ENCODE results near the gene MAML1. TPM values are rescaled to one million over a fixed set of nuclear protein-coding genes. Genes with fewer than 3 reads are reported as not detected.
"Not testable (repeated sequence)": the region's sequence is repeated elsewhere in the genome, so short reads cannot be mapped to it uniquely, and the experiment has no call there.

Gene MAML1
- total and polyA plus RNA-seq, 4 experiments from 2014 or later: 1.5 to 56.5 (median 31.7) TPM

DNA sequence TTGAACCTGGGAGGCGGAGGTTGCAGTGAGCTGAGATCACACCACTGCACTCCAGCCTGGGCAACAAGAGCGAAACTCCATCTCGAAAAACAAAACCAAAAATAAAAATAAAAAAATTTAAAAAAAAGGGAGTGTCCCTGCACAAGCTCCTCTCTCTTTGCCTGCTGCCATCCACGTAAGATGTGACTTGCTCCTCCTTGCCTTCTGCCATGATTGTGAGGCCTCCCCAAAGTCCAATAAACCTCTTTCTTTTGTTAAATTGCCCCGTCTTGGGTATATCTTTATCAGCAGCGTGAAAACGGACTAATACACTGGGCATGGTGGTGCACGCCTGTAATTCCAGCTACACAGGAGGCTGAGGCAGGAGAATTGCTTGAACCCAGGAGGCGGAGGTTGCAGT is 56.7 kb downstream of the MAML1 start:
- H3K4me1 Mint-ChIP-seq: peaks cover 10 to 24% (median 16%) of the 10 kb centered on the region in 4 donors
- H3K36me3 Mint-ChIP-seq; H3K27me3 Mint-ChIP-seq; H3K9me3 ChIP-seq (ENCODE audit: control insufficient read depth in 1 of 2, low read length in 2 of 2); H3K36me3 ChIP-seq (ENCODE audit: insufficient read depth, low read length); H3K4me3 Mint-ChIP-seq; H3K27me3 ChIP-seq (ENCODE audit: insufficient read depth, low read length); H3K4me3 ChIP-seq (ENCODE audit: low read length in 2 of 2); DNase-seq; intact Hi-C loops (cut with micrococcal nuclease); H3K9me3 Mint-ChIP-seq; H3K27ac ChIP-seq (ENCODE audit: low read depth, low read length): not testable (repeated sequence)
- POLR2A ChIA-PET (ENCODE audit: partially characterized antibody): interaction anchor here (0.6 kb wide), 1 partner anchor 48 kb away, joined by 3 read pairs; no protein-coding TSS in a partner anchor
- CTCF ChIA-PET (ENCODE audit: partially characterized antibody): interaction anchor here (1.0 kb wide), 1 partner anchor 26 kb away, joined by 3 read pairs; no protein-coding TSS in a partner anchor
- peak overlapping the region in 2 of 7 donors; percentile 6 to 73 for H3K27ac Mint-ChIP-seq
- peaks cover 13% of the 10 kb centered on the region for H3K4me1 ChIP-seq (ENCODE audit: insufficient read depth, low read length)

DNA sequence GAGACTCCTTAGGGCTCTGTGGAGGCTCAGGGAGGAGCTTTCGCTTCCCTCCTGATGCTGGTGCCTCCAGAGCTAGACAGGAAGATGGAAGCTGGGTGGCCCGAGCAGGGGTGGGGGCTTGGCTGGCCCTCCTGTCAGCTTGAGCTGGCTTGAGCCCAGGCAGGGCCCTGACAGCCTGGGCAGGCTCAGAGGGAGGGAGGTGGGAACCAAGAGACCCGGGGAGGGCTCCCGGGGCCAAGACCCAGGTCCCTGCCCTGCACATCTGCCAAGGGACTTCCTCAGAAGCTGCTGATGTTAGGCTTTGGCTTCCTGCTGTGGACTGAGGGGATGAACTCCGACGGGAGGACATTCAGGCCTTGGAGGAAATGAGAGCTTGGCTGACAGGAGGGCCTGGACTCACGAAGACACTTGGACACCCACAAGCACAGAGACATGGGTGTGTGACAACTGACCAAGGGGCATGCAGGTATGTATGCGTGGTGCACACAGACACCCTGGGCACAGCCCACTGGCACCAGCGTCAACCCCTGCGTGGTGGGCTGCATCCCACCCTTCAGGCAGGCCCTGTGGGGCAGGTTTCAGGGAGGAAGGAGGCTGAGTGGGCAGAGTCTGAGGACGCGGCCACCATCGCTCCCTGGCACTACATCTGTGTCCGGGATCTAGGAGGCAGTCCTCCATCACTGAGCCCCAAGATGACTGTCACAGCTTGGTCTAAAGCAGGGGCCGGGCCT is 59.4 kb downstream of the MAML1 start:
- Mint-ChIP-seq H3K36me3 (peaks cover 0 to 2% of the 10 kb centered on the region in 2 donors), H3K4me1 (peaks cover 11 to 38% (median 26%) of the 10 kb centered on the region in 4 donors), H3K4me3 (peak overlapping the region in 2 of 8 donors; percentile 52 to 71), H3K27ac (peak overlapping the region in 5 of 7 donors; percentile 72 to 90 (median 74)), H3K9me3 (peaks cover 0 to 6% (median 0%) of the 10 kb centered on the region in 8 donors), H3K27me3 (no peaks in the 10 kb centered on the region)
- intact Hi-C loops (cut with micrococcal nuclease): no loop called here
- no peak for DNase-seq
- Histone ChIP-seq H3K36me3 (ENCODE audit: insufficient read depth, low read length) (no peaks in the 10 kb centered on the region), H3K27ac (ENCODE audit: low read depth, low read length) (no peak overlapping the region), H3K9me3 (ENCODE audit: control insufficient read depth in 1 of 2, low read length in 2 of 2) (no peaks in the 10 kb centered on the region), H3K27me3 (ENCODE audit: insufficient read depth, low read length) (no peaks in the 10 kb centered on the region), H3K4me3 (ENCODE audit: low read length in 2 of 2) (no peak overlapping the region), H3K4me1 (ENCODE audit: insufficient read depth, low read length) (peaks cover 25% of the 10 kb centered on the region)
- POLR2A ChIA-PET (ENCODE audit: partially characterized antibody): interaction anchor here (0.6 to 6.5 kb wide), 7 partner anchors 15 to 116 kb away, joined by 3 to 68 read pairs (median 7); partner anchors contain the start of genes MAML1, MGAT4B, MRNIP and SQSTM1
- CTCF ChIA-PET (ENCODE audit: partially characterized antibody): interaction anchor here (1.4 to 3.0 kb wide), 2 partner anchors 9 to 10 kb away, joined by 6 to 8 read pairs; no protein-coding TSS in a partner anchor

DNA sequence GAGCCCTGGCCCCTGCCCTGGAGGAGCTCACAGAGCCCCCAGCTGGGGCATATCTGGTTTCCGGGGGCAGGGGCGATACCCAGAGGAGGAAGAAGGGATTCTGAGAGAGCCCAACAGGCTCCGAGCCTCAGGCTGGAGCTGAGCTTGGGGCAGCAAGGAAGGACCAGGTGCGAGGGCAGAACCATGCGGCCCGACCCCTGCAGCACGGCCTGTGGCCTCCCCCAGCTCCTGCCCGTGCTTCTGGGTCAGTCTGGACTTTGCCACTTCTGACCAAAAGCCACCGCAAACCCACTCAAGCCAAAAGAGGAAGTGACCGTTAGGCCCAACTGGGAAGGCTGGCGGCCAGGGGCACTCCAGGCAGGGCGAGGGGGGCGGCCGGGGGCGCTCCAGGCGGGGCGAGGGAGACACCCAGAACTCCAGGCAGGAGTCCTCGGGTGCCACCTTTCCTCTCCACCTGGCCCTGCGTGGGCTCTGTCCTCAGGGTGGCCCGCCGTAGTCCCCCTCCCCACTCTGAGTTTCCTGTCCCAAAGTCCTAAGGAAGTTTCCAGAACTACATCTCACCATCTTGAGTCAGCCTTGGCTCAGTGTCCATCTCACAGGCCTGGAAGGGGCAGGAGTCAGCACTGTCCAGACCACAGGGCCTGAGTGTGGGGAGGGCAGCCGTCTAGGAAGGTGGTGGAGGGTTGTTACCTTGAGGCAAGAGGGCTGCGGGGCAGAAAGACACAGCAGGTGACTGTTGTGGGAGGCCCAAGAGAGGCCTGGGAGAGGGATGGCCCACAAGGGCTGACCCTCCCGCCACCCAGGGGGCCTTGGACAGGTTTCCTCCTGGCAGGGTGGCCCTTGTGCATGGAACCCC is 60.2 kb downstream of the MAML1 start:
- H3K36me3 ChIP-seq (ENCODE audit: insufficient read depth, low read length): no peaks in the 10 kb centered on the region
- H3K4me3 Mint-ChIP-seq: peak overlapping the region in 5 of 8 donors; percentile 44 to 80 (median 70)
- H3K4me1 ChIP-seq (ENCODE audit: insufficient read depth, low read length): peaks cover 25% of the 10 kb centered on the region
- peak overlapping the region; percentile 55 to 93 (median 87) for H3K27ac Mint-ChIP-seq
- peaks cover 0 to 6% of the 10 kb centered on the region in 2 donors for H3K36me3 Mint-ChIP-seq
- no peaks in the 10 kb centered on the region for H3K9me3 ChIP-seq (ENCODE audit: control insufficient read depth in 1 of 2, low read length in 2 of 2)
- ChIA-PET CTCF (ENCODE audit: partially characterized antibody) (interaction anchor here (1.4 to 5.9 kb wide), 4 partner anchors 9 to 30 kb away, joined by 5 to 53 read pairs (median 7); no protein-coding TSS in a partner anchor), POLR2A (ENCODE audit: partially characterized antibody) (interaction anchor here (1.0 to 6.5 kb wide), 11 partner anchors 9 to 170 kb away, joined by 3 to 68 read pairs (median 7); partner anchors contain the start of genes HNRNPH1, MAML1, MGAT4B and MRNIP)
- no peaks in the 10 kb centered on the region for H3K27me3 ChIP-seq (ENCODE audit: insufficient read depth, low read length)
- peaks cover 11 to 43% (median 27%) of the 10 kb centered on the region in 4 donors for H3K4me1 Mint-ChIP-seq
- DNase-seq: no peak
- H3K9me3 Mint-ChIP-seq: peaks cover 0 to 6% (median 0%) of the 10 kb centered on the region in 8 donors
- no peak overlapping the region for H3K4me3 ChIP-seq (ENCODE audit: low read length in 2 of 2)
- H3K27ac ChIP-seq (ENCODE audit: low read depth, low read length): peak overlapping the region; percentile 15
- intact Hi-C loops (cut with micrococcal nuclease): no loop called here
- H3K27me3 Mint-ChIP-seq: no peaks in the 10 kb centered on the region

GRCh38 chr5:179793468-179794139 is 61.0 kb downstream of the MAML1 start, which contains the start of gene LTC4S:
Gene LTC4S, plus strand, starts transcription at chr5:179793986. Its CDS starts 95 bp downstream, at chr5:179794081.
- peaks cover 25% of the 10 kb centered on the region for H3K4me1 ChIP-seq (ENCODE audit: insufficient read depth, low read length)
- peaks cover 11 to 43% (median 27%) of the 10 kb centered on the region in 4 donors for H3K4me1 Mint-ChIP-seq
- no peaks in the 10 kb centered on the region for H3K27me3 Mint-ChIP-seq
- H3K36me3 ChIP-seq (ENCODE audit: insufficient read depth, low read length): peaks cover 6% of the 10 kb centered on the region
- peaks cover 0 to 6% (median 0%) of the 10 kb centered on the region in 8 donors for H3K9me3 Mint-ChIP-seq
- H3K9me3 ChIP-seq (ENCODE audit: control insufficient read depth in 1 of 2, low read length in 2 of 2): no peaks in the 10 kb centered on the region
- H3K4me3 ChIP-seq (ENCODE audit: low read length in 2 of 2): peak within 1 kb of the TSS in 1 of 2 donors; percentile 69
- H3K27me3 ChIP-seq (ENCODE audit: insufficient read depth, low read length): no peaks in the 10 kb centered on the region
- H3K36me3 Mint-ChIP-seq: peaks cover 0 to 7% of the 10 kb centered on the region in 2 donors
- peak within 1 kb of the TSS; percentile 85 to 93 (median 89) for H3K27ac Mint-ChIP-seq
- POLR2A ChIA-PET (ENCODE audit: partially characterized antibody): interaction anchor here (0.9 to 6.5 kb wide), 12 partner anchors 9 to 171 kb away, joined by 3 to 68 read pairs (median 6); partner anchors contain the start of genes HNRNPH1, MAML1, MGAT4B and MRNIP
- peak; percentile 62 to 82 (median 63) for DNase-seq
- intact Hi-C loops (cut with micrococcal nuclease): no loop called here
- peak within 1 kb of the TSS; percentile 49 for H3K27ac ChIP-seq (ENCODE audit: low read depth, low read length)
- peak within 1 kb of the TSS; percentile 63 to 83 (median 76) for H3K4me3 Mint-ChIP-seq
- CTCF ChIA-PET (ENCODE audit: partially characterized antibody): interaction anchor here (1.3 to 5.9 kb wide), 4 partner anchors 8 to 114 kb away, joined by 5 to 53 read pairs (median 7); partner anchors contain the start of gene TBC1D9B

- peaks cover 0 to 13% of the 10 kb centered on the region in 2 donors for H3K36me3 Mint-ChIP-seq
- ChIA-PET POLR2A (ENCODE audit: partially characterized antibody) (interaction anchor here (0.9 to 6.5 kb wide), 15 partner anchors 8 to 171 kb away, joined by 3 to 68 read pairs (median 6); partner anchors contain the start of genes HNRNPH1, MAML1, MGAT4B and MRNIP), CTCF (ENCODE audit: partially characterized antibody) (interaction anchor here (1.3 to 5.9 kb wide), 4 partner anchors 8 to 114 kb away, joined by 5 to 53 read pairs (median 7); partner anchors contain the start of gene TBC1D9B)
- H3K4me1 ChIP-seq (ENCODE audit: insufficient read depth, low read length): peaks cover 25% of the 10 kb centered on the region
- H3K27me3 ChIP-seq (ENCODE audit: insufficient read depth, low read length): no peaks in the 10 kb centered on the region
- peak overlapping the region; percentile 49 for H3K27ac ChIP-seq (ENCODE audit: low read depth, low read length)
- no peaks in the 10 kb centered on the region for H3K9me3 ChIP-seq (ENCODE audit: control insufficient read depth in 1 of 2, low read length in 2 of 2)
- intact Hi-C loops (cut with micrococcal nuclease): no loop called here
- peak overlapping the region; percentile 61 to 83 (median 74) for H3K4me3 Mint-ChIP-seq
- H3K9me3 Mint-ChIP-seq: peaks cover 0 to 6% (median 0%) of the 10 kb centered on the region in 8 donors
- H3K36me3 ChIP-seq (ENCODE audit: insufficient read depth, low read length): peaks cover 10% of the 10 kb centered on the region
- no peak overlapping the region for H3K4me3 ChIP-seq (ENCODE audit: low read length in 2 of 2)
- peak overlapping the region; percentile 35 to 93 (median 87) for H3K27ac Mint-ChIP-seq
- H3K4me1 Mint-ChIP-seq: peaks cover 11 to 43% (median 27%) of the 10 kb centered on the region in 4 donors
- H3K27me3 Mint-ChIP-seq: no peaks in the 10 kb centered on the region
- DNase-seq: no peak
These were observed 61.5 kb downstream of the MAML1 start for GRCh38 chr5:179794171-179794570.

DNA sequence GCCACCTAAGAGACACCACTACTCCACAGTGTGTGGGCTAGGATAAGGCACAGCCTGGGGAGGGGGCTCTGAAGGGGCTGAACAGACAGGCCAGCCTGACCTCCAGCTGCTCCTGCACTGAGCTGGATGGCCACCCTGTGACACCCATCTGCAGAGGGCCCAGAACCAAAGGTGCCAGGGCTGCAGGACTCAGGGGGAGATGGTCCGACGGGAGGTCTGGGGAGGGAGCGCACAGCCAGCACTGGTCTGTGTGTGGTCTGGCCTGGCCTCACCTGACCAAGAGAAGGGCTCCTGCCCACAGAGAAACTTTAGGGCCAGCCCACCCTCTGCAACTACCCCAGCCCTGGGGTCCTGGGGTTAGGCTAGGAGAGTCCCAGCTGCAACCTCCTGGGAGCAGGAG is 62.0 kb downstream of the MAML1 start:
- no peak for DNase-seq
- peak overlapping the region; percentile 49 for H3K27ac ChIP-seq (ENCODE audit: low read depth, low read length)
- peaks cover 0 to 17% of the 10 kb centered on the region in 2 donors for H3K36me3 Mint-ChIP-seq

More for the DNA sequence above, 62.0 kb downstream of the MAML1 start:
- Histone ChIP-seq H3K4me1 (ENCODE audit: insufficient read depth, low read length) (peaks cover 25% of the 10 kb centered on the region), H3K36me3 (ENCODE audit: insufficient read depth, low read length) (peaks cover 14% of the 10 kb centered on the region), H3K27me3 (ENCODE audit: insufficient read depth, low read length) (no peaks in the 10 kb centered on the region), H3K9me3 (ENCODE audit: control insufficient read depth in 1 of 2, low read length in 2 of 2) (no peaks in the 10 kb centered on the region), H3K4me3 (ENCODE audit: low read length in 2 of 2) (peak overlapping the region in 1 of 2 donors; percentile 69)
- POLR2A ChIA-PET (ENCODE audit: partially characterized antibody): interaction anchor here (0.9 to 6.5 kb wide), 13 partner anchors 12 to 172 kb away, joined by 3 to 68 read pairs (median 6); partner anchors contain the start of genes HNRNPH1, MAML1, MGAT4B and MRNIP
- Mint-ChIP-seq H3K4me1 (peaks cover 11 to 46% (median 27%) of the 10 kb centered on the region in 4 donors), H3K27me3 (no peaks in the 10 kb centered on the region), H3K9me3 (peaks cover 0 to 3% (median 0%) of the 10 kb centered on the region in 8 donors), H3K4me3 (peak overlapping the region; percentile 63 to 83 (median 76)), H3K27ac (peak overlapping the region in 6 of 7 donors; percentile 42 to 93 (median 87))
- intact Hi-C loops (cut with micrococcal nuclease): no loop called here
- CTCF ChIA-PET (ENCODE audit: partially characterized antibody): interaction anchor here (0.9 to 5.9 kb wide), 5 partner anchors 17 to 114 kb away, joined by 3 to 53 read pairs (median 5); partner anchors contain the start of genes MAML1 and TBC1D9B
